NCI-H510A treated with DMSO at 0.1 percent for 48 hours (cell line): ENCODE data around the gene ANTXR2.
A peak's percentile ranks its signal among the peaks of the same experiment; 100 is the strongest.

Source experiments
- DNase-seq: peaks from one replicate; lab custom pipeline; 2025; lab: John Stamatoyannopoulos, UW

Gene ANTXR2

DNA sequence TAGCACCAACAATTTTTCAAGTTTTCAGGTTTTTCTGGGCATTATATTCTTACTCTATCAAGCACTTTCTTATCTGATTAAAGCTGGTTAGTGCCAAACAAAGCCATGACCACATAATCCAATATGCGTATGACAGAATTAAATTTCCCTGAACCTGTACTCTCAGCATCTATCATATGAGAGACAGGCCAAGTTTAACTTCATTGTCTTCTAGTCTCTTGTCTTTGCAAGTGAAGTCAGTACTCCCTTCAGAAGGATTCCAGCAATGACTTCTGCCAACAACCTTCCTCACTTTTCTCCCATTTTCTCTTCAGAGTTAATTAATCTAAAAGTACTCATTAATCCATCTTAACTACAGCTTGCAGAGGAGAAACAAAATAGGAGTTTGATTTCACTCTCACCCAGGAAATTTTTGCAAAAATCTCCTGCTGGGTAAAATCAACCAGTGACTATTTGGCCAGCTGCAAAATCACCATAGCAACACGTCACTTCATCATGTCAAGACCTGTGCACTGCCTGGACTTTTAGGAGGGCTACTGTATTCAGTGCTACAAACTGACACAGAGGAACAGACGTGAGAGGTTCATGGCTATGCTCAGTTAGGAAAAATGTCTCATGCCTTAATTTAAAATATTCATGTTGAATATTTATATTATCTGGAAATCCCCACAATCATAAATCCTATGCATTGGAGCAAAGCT, 208.4 kb downstream of the ANTXR2 start:
- peak; percentile 35 for DNase-seq

DNA sequence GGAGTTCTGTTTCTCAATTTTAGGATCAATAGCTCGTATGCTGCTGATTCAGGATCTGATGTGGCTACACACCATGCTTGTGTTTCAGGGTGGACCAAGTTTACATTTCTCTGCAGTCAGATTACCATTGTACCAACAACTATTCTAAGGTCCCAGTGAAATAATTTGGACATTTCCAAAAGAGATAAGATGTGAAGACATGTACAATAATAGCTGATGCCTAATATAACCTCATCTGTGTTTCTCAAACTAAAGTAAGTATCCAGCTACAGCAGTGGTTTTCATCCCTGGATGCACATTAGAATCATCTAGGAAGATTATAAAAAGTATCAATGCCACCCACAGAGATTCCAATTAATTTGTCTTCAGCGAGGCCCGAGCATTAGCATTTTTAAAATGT, 209.7 kb downstream of the ANTXR2 start:
- no peak for DNase-seq

GRCh38 chr4:79862821-79863220, 210.2 kb downstream of the ANTXR2 start:
- DNase-seq, result no peak

DNA sequence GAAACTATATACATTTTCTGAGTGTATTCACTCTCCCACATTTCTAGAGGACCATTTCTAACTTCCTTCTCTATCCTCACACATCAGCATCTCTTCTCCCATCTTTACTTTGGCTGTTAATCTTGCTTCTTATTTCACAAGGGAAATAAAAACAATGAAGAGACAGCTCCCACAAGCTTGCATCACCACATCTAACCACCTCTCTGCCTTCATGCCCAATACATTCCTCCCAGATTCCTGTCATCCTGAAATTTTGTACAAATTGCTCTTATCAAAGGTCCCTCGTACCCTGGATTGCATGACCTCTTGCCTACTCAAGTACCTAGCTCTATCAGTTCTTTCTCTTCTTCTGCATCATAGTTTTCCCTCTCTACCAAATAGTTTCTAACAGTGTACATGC, 215.2 kb downstream of the ANTXR2 start:
- no peak for DNase-seq

DNA sequence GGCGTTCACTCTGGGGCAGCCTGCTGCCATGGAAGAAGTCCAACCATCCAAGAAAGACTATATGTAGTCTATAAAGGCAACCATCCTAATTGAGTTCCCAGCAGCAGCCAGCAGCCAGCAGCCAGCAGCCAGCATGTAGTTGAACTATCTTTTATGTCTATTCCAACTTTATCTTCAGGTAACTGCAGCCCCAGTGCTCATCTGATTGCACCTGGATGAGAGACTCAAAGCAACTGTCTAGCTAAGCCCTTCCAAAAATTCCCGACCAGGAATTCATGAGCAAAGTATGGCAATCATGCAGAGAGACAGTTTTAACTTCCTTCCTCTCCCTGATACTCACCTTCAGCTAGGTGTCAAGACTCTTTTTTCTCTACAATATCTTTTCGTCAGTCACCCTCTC, 216.8 kb downstream of the ANTXR2 start:
- DNase-seq, result no peak

GRCh38 chr4:79854856-79855502, 218.1 kb downstream of the ANTXR2 start:
- DNase-seq, result no peak

GRCh38 chr4:79852305-79852730, 220.7 kb downstream of the ANTXR2 start:
- peak; percentile 46 for DNase-seq

DNA sequence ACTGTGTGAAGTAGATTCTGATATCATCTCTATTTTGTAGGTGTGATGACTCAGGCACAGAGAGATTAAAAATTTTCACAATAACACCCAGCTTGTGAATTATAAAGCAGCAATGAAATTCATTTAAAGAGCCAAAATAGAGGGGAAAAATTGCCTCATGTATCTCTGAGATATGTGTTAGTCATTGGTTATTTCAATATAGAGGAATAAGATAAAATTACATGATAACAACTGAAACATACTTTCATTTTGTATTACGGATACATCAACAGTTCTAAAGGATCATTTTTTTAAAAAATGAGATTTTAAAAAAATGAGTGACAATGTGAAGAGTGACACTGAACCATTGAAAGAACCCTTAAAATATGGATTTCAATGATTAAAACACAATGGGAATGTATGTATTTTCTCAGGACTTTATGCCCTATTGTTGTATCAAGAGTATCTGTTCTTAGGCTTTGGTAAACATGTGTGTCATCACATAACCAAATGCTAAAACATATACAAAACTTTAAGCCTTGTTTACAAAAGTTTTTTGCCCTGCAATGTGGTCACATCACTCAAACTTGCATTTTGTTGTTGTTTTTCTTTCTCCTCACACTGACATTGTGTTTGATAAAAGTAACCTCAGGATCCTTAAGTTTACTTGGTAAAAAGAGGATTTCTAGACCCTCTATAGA, 221.3 kb downstream of the ANTXR2 start:
- no peak for DNase-seq
